Measurements from ENCODE around the gene PDCD1LG2.

DNA sequence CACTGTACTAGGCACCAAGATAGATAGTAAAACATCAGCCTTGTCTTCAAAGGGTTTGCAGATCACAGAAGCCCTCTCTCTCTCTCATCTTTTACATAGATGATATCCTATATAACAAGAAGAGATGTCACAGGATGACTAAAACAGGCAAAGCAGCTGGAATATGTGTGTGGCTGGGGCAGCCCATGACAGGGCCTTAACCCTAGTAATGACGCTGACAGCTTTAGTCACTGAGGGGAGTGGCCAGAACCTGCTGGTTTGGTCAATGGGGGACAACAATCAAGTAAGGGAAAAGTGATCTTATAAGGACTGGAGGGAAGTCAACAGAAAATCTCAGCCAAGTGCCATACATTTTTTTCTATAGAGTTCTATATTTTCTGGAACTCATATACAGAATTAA lies 76.7 kb downstream of the PDCD1LG2 start:
- TF ChIP-seq, protein P1, sequence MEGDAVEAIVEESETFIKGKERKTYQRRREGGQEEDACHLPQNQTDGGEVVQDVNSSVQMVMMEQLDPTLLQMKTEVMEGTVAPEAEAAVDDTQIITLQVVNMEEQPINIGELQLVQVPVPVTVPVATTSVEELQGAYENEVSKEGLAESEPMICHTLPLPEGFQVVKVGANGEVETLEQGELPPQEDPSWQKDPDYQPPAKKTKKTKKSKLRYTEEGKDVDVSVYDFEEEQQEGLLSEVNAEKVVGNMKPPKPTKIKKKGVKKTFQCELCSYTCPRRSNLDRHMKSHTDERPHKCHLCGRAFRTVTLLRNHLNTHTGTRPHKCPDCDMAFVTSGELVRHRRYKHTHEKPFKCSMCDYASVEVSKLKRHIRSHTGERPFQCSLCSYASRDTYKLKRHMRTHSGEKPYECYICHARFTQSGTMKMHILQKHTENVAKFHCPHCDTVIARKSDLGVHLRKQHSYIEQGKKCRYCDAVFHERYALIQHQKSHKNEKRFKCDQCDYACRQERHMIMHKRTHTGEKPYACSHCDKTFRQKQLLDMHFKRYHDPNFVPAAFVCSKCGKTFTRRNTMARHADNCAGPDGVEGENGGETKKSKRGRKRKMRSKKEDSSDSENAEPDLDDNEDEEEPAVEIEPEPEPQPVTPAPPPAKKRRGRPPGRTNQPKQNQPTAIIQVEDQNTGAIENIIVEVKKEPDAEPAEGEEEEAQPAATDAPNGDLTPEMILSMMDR (conservative IDR thresholded peaks at IDR 0.05 in 1 of 2, IDR thresholded peaks at IDR 0.05 in 1 of 2; ENCODE audit: extremely low read depth in 1 of 2, insufficient read depth in 1 of 2, low read depth in 1 of 2, low read length in 2 of 2), result no peak
- no peak for TF ChIP-seq EZH2 (IDR thresholded peaks at IDR 0.05; ENCODE audit: borderline replicate concordance, low read length)
